ENCODE data around the gene SNHG17. TPM values are rescaled to one million over a fixed set of nuclear protein-coding genes. Genes with fewer than 3 reads are reported as not detected.

Gene SNHG17
- polyA plus RNA-seq, 2 of the 4 experiments (the other 2 are of a cell fraction) = 125 to 154 TPM

GRCh38 chr20:38377039-38377685, 58.0 kb downstream of the SNHG17 start:
- ChIA-PET CTCF (interaction anchor here (1.0 kb wide), 1 partner anchor 31 kb away, joined by 3 read pairs; no protein-coding TSS in a partner anchor), POLR2A (no interaction called here)
- DNase-seq (ENCODE audit: low read depth in 1 of 2, low spot score in 1 of 2) (no peak), FAIRE-seq (no peak), ATAC-seq (no peak)
- no peak overlapping the region for H3K4me3 ChIP-seq
- 51% methylated on average over 11 of the region's 11 CpGs for WGBS (ENCODE audit: missing lambda C conversion rate)
- TF ChIP-seq, protein P1, sequence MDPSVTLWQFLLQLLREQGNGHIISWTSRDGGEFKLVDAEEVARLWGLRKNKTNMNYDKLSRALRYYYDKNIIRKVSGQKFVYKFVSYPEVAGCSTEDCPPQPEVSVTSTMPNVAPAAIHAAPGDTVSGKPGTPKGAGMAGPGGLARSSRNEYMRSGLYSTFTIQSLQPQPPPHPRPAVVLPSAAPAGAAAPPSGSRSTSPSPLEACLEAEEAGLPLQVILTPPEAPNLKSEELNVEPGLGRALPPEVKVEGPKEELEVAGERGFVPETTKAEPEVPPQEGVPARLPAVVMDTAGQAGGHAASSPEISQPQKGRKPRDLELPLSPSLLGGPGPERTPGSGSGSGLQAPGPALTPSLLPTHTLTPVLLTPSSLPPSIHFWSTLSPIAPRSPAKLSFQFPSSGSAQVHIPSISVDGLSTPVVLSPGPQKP (IDR thresholded peaks at IDR 0.05; ENCODE audit: low read depth, low read length) = no peak
- TF ChIP-seq GATA3 (IDR thresholded peaks at IDR 0.05; ENCODE audit: borderline replicate concordance) (no peak), PHF8 (IDR thresholded peaks at IDR 0.05; ENCODE audit: borderline replicate concordance, low read depth) (no peak), E2F6 (IDR thresholded peaks at IDR 0.05; ENCODE audit: borderline replicate concordance, low read depth) (no peak), NPAS2 (CRISPR knock-in tag; IDR thresholded peaks at IDR 0.05; ENCODE audit: borderline replicate concordance) (no peak)
- H3K4me2 ChIP-seq = no peak overlapping the region
- no peaks in the 10 kb centered on the region for H3K9me3 ChIP-seq
- H3K27ac ChIP-seq = no peak overlapping the region
- H3K4me1 ChIP-seq = no peaks in the 10 kb centered on the region

DNA sequence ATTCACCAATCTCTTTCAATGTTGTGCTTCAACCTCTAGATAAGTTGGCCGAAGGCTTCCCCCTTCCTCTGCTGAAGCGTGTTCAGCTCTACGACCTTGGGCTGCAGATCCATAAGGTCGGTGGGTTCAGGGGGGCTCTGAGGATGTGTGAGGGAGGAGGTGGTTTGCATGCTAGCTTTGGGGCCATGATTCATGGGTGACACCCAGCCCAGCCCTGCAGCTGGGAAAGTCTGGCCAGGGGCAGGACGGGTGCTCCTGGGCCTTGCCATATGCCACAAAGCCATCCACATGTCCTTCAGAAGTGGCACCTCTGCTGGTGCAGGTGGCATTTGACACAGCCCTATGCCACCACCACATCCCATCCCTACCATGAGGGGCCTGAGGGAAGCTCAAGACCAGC, 61.2 kb downstream of the SNHG17 start:
- TF ChIP-seq NR3C1 (IDR thresholded peaks at IDR 0.05) = no peak
- no peak for FAIRE-seq

DNA sequence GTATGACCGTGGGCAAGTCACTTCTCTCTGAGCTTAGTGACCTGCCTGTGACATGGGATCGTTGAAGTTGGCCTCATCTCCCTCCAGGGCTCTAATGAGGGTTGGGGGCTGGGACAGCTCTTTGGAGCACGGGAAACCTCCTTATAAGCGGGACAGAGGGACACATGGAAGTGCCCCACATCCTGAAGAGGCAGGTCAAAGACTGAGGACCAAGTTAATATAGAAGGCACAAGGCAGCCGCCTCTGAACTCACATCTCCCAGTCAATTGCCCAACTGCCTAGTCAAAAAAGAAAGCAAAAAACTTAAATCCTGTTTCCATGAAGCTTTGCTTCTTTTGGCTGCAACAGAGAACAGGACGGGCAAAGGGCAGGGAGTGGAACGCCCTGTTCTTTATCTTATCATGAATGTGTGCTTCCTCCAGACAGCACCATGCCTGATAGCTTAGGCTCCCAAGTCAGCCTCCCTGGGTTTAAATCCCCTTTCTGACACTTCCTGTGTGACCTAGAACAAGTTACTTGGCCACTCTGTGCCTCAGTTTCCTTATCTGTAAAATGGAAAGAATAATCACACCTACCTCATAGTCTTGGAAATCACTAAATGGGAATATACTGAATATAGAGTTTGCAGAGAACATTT, 61.8 kb downstream of the SNHG17 start:
- Histone ChIP-seq H3K4me1 (no peaks in the 10 kb centered on the region), H3K9me3 (no peaks in the 10 kb centered on the region), H3K27ac (no peak overlapping the region), H3K4me2 (no peak overlapping the region), H3K4me3 (no peak overlapping the region)
- ChIA-PET CTCF (interaction anchor here (1.1 to 2.2 kb wide), 3 partner anchors 36 to 87 kb away, joined by 4 read pairs; no protein-coding TSS in a partner anchor), POLR2A (no interaction called here)
- TF ChIP-seq RCOR1 (IDR thresholded peaks at IDR 0.05; ENCODE audit: low read depth, low read length) (no peak), HOXB13 (CRISPR knock-in tag; IDR thresholded peaks at IDR 0.05; ENCODE audit: low read depth) (no peak), SMC3 (IDR thresholded peaks at IDR 0.05) (no peak), SREBF2 (IDR thresholded peaks at IDR 0.05) (no peak), HOXB5 (CRISPR knock-in tag; IDR thresholded peaks at IDR 0.05) (no peak), HES2 (IDR thresholded peaks at IDR 0.05) (no peak), RNF2 (IDR thresholded peaks at IDR 0.05; ENCODE audit: borderline replicate concordance, low read depth) (no peak), HDAC2 (IDR thresholded peaks at IDR 0.05) (no peak), MAFK (IDR thresholded peaks at IDR 0.05; ENCODE audit: partially characterized antibody) (no peak), BHLHE40 (IDR thresholded peaks at IDR 0.05; ENCODE audit: low read depth, low read length) (no peak), RARB (CRISPR knock-in tag; IDR thresholded peaks at IDR 0.05) (no peak), FOXS1 (CRISPR knock-in tag; IDR thresholded peaks at IDR 0.05) (no peak), EHF (CRISPR knock-in tag; IDR thresholded peaks at IDR 0.05) (no peak), EP300 (IDR thresholded peaks at IDR 0.05) (no peak), NFE2L2 (conservative IDR thresholded peaks at IDR 0.05; ENCODE audit: low read length) (no peak), MYC (IDR thresholded peaks at IDR 0.05; ENCODE audit: borderline replicate concordance, low read length) (no peak), EHMT2 (IDR thresholded peaks at IDR 0.05; ENCODE audit: low read depth) (no peak), CTCF (IDR thresholded peaks at IDR 0.05) (no peak)
- 42% methylated on average over 7 of the region's 7 CpGs for WGBS (ENCODE audit: missing lambda C conversion rate)
- ATAC-seq (no peak), DNase-seq (ENCODE audit: low read depth in 1 of 2, low spot score in 1 of 2) (no peak), FAIRE-seq (no peak)

More for the DNA sequence above, 61.2 kb downstream of the SNHG17 start:
- no peak overlapping the region for H3K4me3 ChIP-seq
- ATAC-seq (no peak), DNase-seq (ENCODE audit: low read depth in 1 of 2, low spot score in 1 of 2) (no peak)
- WGBS (ENCODE audit: missing lambda C conversion rate) = 65% methylated on average over 5 of the region's 5 CpGs
- ChIA-PET CTCF (interaction anchor here (0.9 to 1.2 kb wide), 2 partner anchors 83 to 103 kb away, joined by 4 to 5 read pairs; no protein-coding TSS in a partner anchor), POLR2A (no interaction called here)
- no peak overlapping the region for H3K27ac ChIP-seq
- no peaks in the 10 kb centered on the region for H3K9me3 ChIP-seq
- no peak overlapping the region for H3K4me2 ChIP-seq
- H3K4me1 ChIP-seq = no peaks in the 10 kb centered on the region

Measured in A549 (cell line).